Dendritic cell treated with granulocyte-macrophage colony-stimulating factor and Interleukin-4, amounts not matched to agents 40 ng/mL and 50 ng/mL, for 4 days (primary cell): ENCODE data around the gene THBS1.

ENCODE experiments used
- H3K27ac Mint-ChIP-seq: one replicate; pipeline ENCODE4 v1.8.0; 2022; ENCODE audit warnings: mild to moderate bottlenecking, mixed read lengths
- H3K27me3 Mint-ChIP-seq: one replicate; pipeline ENCODE4 v1.8.0; 2022; ENCODE audit warnings: mild to moderate bottlenecking, mixed read lengths
- H3K36me3 Mint-ChIP-seq: one replicate; pipeline ENCODE4 v1.8.0; 2022; ENCODE audit warnings: low read depth, mixed read lengths
- H3K4me1 Mint-ChIP-seq: one replicate; pipeline ENCODE4 v1.8.0; 2022; ENCODE audit warnings: low read depth, mixed read lengths
- H3K4me3 Mint-ChIP-seq: one replicate; pipeline ENCODE4 v1.8.0; 2022; ENCODE audit warnings: mild to moderate bottlenecking, moderate library complexity, mixed read lengths
- H3K9me3 Mint-ChIP-seq: one replicate; pipeline ENCODE4 v1.8.0; 2022; ENCODE audit warnings: mixed read lengths
- intact Hi-C: fragments of 100-400 bp; cut with micrococcal nuclease; formaldehyde crosslinking; loops from one replicate; pipeline ENCODE4 v1.15.0; 2022

THBS1 gene

DNA sequence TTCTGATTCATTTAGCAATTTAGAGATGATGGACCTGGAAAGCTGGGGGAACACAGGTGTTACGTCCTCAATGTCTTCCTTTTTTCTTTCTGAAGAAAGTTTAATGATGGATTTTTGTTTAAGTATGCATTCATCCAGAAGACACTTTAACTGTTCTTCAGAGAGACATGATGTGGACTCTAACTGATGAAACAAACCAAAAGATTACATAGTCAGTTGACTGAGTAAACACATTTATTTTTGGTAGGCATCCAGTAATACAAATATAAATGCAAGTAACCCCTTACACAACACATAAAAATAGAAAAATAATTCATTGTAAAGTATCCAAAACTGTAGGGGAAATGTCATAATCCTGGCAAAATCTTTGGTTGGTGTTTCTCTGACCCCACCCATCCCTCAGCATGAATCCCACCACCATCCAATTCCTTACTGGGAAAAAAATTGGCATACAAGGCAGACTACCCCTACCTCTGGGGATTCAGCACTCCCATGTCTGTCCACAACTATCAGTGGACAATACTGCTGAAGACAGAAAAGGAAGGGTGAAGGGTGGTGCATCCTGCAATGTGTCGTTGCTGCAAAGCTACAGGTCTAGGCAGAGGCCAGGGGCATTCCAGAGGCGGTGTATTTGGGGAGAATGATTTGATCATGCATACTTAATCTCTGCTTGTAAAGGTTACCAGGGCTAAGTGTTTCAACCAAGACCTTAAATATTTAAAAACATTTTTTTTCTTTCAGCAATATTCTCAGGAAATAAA, 37.4 kb downstream of the THBS1 start:
- peaks cover 13% of the 10 kb centered on the region for H3K4me1 Mint-ChIP-seq
- no peaks in the 10 kb centered on the region for H3K36me3 Mint-ChIP-seq
- H3K27ac Mint-ChIP-seq, result no peak overlapping the region
- intact Hi-C loops, result no loop called here
- no peak overlapping the region for H3K4me3 Mint-ChIP-seq
- H3K27me3 Mint-ChIP-seq, result no peaks in the 10 kb centered on the region
- no peaks in the 10 kb centered on the region for H3K9me3 Mint-ChIP-seq

GRCh38 chr15:39621210-39621609, 40.3 kb downstream of the THBS1 start:
- no peak overlapping the region for H3K27ac Mint-ChIP-seq
- H3K36me3 Mint-ChIP-seq, result no peaks in the 10 kb centered on the region
- no peaks in the 10 kb centered on the region for H3K9me3 Mint-ChIP-seq
- no peaks in the 10 kb centered on the region for H3K27me3 Mint-ChIP-seq
- no peak overlapping the region for H3K4me3 Mint-ChIP-seq
- H3K4me1 Mint-ChIP-seq, result peaks cover 14% of the 10 kb centered on the region
- intact Hi-C loops, result no loop called here

DNA sequence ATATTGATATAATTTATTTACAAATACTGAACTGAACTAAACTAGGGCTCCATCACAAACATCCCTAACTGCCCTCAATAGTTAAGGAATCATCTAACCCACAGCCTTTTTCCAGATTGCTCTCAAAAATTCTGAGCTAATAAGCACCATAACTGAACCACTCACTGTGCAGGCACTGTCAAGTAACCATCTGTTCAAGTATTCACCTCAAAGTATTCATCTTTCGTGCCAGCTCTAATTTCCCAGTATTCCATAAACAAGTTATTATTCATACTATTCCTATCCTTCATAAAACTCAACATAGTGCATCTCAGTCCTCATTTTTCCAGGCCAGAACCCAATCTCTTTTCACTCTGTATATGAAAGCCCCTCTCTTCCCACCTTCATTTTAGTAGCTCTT, 41.1 kb downstream of the THBS1 start:
- Mint-ChIP-seq H3K27me3 (no peaks in the 10 kb centered on the region), H3K9me3 (no peaks in the 10 kb centered on the region), H3K36me3 (no peaks in the 10 kb centered on the region), H3K27ac (no peak overlapping the region), H3K4me3 (no peak overlapping the region), H3K4me1 (peaks cover 9% of the 10 kb centered on the region)
- intact Hi-C loops, result no loop called here

- peaks cover 9% of the 10 kb centered on the region for H3K4me1 Mint-ChIP-seq
- H3K27ac Mint-ChIP-seq, result no peak overlapping the region
- H3K9me3 Mint-ChIP-seq, result no peaks in the 10 kb centered on the region
- H3K36me3 Mint-ChIP-seq, result no peaks in the 10 kb centered on the region
- intact Hi-C loops, result no loop called here
- no peak overlapping the region for H3K4me3 Mint-ChIP-seq
- no peaks in the 10 kb centered on the region for H3K27me3 Mint-ChIP-seq
Observed at GRCh38 chr15:39622660-39623516, 42.0 kb downstream of the THBS1 start.

DNA sequence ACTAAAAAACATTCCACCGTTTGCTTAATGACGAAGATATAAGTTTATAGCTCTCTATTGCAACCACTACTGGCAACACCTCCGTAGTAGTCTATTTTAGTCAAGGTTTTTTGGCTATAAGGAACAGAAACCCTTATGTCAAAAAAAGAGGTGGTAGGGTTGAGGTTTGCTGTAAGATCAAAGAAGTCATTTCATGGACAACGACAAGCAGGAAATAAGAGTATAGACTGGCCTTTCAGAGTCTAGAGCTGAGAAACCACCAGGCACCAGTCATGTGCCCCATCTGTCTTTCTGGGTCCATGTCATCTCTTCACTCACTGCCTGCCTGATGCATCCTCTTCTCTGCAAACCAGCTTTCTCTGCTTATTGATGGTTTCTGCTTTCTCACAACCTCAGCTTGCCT, 42.7 kb downstream of the THBS1 start:
- Mint-ChIP-seq H3K4me1 (peaks cover 9% of the 10 kb centered on the region), H3K4me3 (no peak overlapping the region), H3K36me3 (no peaks in the 10 kb centered on the region), H3K27me3 (no peaks in the 10 kb centered on the region), H3K27ac (no peak overlapping the region), H3K9me3 (no peaks in the 10 kb centered on the region)
- intact Hi-C loops, result no loop called here

DNA sequence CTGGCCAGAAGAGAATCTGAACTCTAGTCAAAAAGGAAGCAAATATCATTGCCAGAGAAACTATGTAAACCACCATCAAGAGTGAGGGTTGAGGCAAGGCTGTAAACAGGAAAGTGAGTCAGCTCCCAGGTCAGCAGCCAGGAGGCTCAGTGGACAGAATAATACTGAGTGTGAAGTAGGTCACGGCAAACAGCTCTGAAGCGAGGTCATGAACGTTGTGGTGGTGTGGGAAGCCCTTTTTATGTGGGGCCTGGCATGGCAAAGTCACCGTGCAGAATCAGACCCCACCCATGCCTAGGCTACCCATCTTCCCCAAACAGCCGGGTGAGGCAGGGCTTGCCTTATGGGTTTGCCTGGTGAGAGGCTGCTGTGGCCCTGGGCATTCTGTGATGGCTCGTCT, 43.9 kb downstream of the THBS1 start:
- no peak overlapping the region for H3K4me3 Mint-ChIP-seq
- intact Hi-C loops, result no loop called here
- peaks cover 15% of the 10 kb centered on the region for H3K4me1 Mint-ChIP-seq
- no peaks in the 10 kb centered on the region for H3K27me3 Mint-ChIP-seq
- no peaks in the 10 kb centered on the region for H3K9me3 Mint-ChIP-seq
- no peaks in the 10 kb centered on the region for H3K36me3 Mint-ChIP-seq
- no peak overlapping the region for H3K27ac Mint-ChIP-seq

DNA sequence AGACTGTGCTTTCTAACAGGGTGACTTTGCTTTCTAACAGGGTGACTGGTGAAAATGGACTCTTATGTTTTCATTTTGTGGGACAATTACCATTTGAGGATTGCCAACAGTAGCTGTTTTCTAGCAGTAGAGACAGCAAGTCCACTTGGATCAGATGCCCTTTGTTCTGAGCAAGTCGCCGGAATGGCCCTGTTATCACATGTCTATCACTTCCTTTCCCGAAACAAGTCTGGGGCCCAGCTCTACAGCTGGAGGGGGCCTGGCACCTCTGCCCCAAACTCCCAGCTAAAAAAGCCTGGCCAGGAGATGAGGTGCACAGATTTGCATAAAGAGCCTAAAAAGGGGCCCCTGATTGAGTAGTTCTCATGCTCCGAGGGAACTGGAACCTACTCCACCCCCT, 44.6 kb downstream of the THBS1 start:
- no peaks in the 10 kb centered on the region for H3K36me3 Mint-ChIP-seq
- H3K4me1 Mint-ChIP-seq, result peaks cover 15% of the 10 kb centered on the region
- no peak overlapping the region for H3K27ac Mint-ChIP-seq
- no peak overlapping the region for H3K4me3 Mint-ChIP-seq
- intact Hi-C loops, result no loop called here
- H3K9me3 Mint-ChIP-seq, result no peaks in the 10 kb centered on the region
- no peaks in the 10 kb centered on the region for H3K27me3 Mint-ChIP-seq

- H3K4me3 Mint-ChIP-seq, result no peak overlapping the region
- peaks cover 15% of the 10 kb centered on the region for H3K4me1 Mint-ChIP-seq
- H3K27ac Mint-ChIP-seq, result no peak overlapping the region
- no peaks in the 10 kb centered on the region for H3K27me3 Mint-ChIP-seq
- no peaks in the 10 kb centered on the region for H3K9me3 Mint-ChIP-seq
- H3K36me3 Mint-ChIP-seq, result no peaks in the 10 kb centered on the region
- intact Hi-C loops, result no loop called here
Observed at GRCh38 chr15:39625856-39626255, 45.0 kb downstream of the THBS1 start.

DNA sequence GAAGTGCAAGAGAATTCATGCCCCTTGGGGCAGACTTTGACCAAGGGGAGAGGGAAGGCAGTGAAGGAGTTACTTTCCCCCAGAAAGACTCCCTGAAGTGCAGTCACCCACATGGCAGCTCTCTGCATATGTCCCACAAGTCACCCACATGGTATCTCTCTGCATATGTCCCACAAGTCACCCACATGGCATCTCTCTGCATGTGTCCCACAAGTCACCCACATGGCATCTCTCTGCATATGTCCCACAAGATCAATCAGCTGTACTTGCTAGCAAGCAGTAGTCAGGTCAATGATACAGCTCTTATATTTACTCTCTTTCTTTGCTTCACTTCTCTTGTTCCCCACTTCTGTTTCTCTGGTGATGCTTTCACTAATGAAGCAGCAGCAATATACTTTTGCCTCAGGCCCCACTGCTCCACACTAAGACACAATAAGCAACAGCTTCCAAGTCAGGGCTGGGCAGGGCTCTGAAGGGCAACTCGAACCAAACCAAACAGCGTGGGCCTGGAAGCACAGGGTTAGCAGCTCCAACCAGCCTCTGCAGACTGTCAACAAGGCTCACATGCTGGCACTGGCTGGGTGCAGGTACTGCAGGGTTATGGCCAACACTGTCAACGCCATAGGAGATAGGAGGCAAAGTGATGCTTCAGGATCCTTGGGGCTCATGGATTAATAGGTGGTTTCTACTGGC, 46.7 kb downstream of the THBS1 start:
- Mint-ChIP-seq H3K36me3 (no peaks in the 10 kb centered on the region), H3K9me3 (no peaks in the 10 kb centered on the region), H3K4me1 (peaks cover 15% of the 10 kb centered on the region), H3K27ac (no peak overlapping the region), H3K4me3 (no peak overlapping the region), H3K27me3 (no peaks in the 10 kb centered on the region)
- intact Hi-C loops, result no loop called here

GRCh38 chr15:39628144-39628508, 47.2 kb downstream of the THBS1 start:
- intact Hi-C loops, result no loop called here
- H3K9me3 Mint-ChIP-seq, result no peaks in the 10 kb centered on the region
- H3K36me3 Mint-ChIP-seq, result no peaks in the 10 kb centered on the region
- H3K27me3 Mint-ChIP-seq, result no peaks in the 10 kb centered on the region
- no peak overlapping the region for H3K4me3 Mint-ChIP-seq
- H3K27ac Mint-ChIP-seq, result no peak overlapping the region
- peaks cover 15% of the 10 kb centered on the region for H3K4me1 Mint-ChIP-seq

DNA sequence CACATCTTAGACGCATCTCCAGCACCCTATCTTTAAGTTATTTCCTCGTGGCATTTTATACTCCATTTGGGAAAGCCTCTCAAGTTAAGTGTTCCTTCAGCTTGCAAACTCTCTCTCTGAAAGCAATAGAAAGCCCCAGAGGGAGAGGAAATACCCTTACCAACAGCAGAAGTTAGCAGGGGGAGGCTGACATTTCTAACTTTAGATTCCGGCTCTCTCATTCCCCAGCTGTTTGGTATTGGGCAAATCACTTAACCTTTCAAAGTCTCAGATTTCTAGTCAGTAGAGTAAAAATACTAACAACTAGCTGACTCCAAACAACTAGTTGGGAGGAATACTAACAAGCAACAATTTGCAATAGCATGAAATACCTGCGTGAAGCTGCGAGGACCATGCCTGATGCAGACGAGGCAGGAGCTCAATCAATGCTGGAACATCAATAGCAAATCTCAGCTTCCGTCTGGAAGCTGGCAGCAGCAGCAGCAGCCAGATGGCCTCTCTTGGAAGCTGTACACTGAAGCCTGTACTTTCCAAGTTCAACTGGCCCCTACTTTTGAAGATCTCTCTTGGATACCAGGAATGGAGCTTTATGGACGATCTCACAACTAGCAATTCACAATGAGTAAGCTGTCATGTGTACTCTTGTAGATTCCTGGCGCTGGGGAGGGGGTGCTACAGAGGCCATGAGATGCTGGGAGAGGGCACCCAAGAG, 47.8 kb downstream of the THBS1 start:
- no peak overlapping the region for H3K27ac Mint-ChIP-seq
- intact Hi-C loops, result no loop called here
- peaks cover 15% of the 10 kb centered on the region for H3K4me1 Mint-ChIP-seq
- H3K27me3 Mint-ChIP-seq, result no peaks in the 10 kb centered on the region
- no peaks in the 10 kb centered on the region for H3K36me3 Mint-ChIP-seq
- no peaks in the 10 kb centered on the region for H3K9me3 Mint-ChIP-seq
- H3K4me3 Mint-ChIP-seq, result no peak overlapping the region

- H3K9me3 Mint-ChIP-seq, result no peaks in the 10 kb centered on the region
- no peaks in the 10 kb centered on the region for H3K36me3 Mint-ChIP-seq
- no peak overlapping the region for H3K4me3 Mint-ChIP-seq
- no peaks in the 10 kb centered on the region for H3K27me3 Mint-ChIP-seq
- H3K27ac Mint-ChIP-seq, result no peak overlapping the region
- intact Hi-C loops, result no loop called here
- peaks cover 15% of the 10 kb centered on the region for H3K4me1 Mint-ChIP-seq
Observed at GRCh38 chr15:39629371-39629770, 48.5 kb downstream of the THBS1 start.

GRCh38 chr15:39629906-39630305, 49.0 kb downstream of the THBS1 start:
- intact Hi-C loops, result no loop called here
- no peak overlapping the region for H3K27ac Mint-ChIP-seq
- peaks cover 10% of the 10 kb centered on the region for H3K4me1 Mint-ChIP-seq
- H3K27me3 Mint-ChIP-seq, result no peaks in the 10 kb centered on the region
- no peaks in the 10 kb centered on the region for H3K36me3 Mint-ChIP-seq
- no peak overlapping the region for H3K4me3 Mint-ChIP-seq
- no peaks in the 10 kb centered on the region for H3K9me3 Mint-ChIP-seq

- H3K4me1 Mint-ChIP-seq, result peaks cover 7% of the 10 kb centered on the region
- no peaks in the 10 kb centered on the region for H3K9me3 Mint-ChIP-seq
- intact Hi-C loops, result no loop called here
- no peaks in the 10 kb centered on the region for H3K27me3 Mint-ChIP-seq
- H3K36me3 Mint-ChIP-seq, result no peaks in the 10 kb centered on the region
- H3K27ac Mint-ChIP-seq, result no peak overlapping the region
- no peak overlapping the region for H3K4me3 Mint-ChIP-seq
Observed at GRCh38 chr15:39631357-39631756, 50.5 kb downstream of the THBS1 start.
